ENCODE measurements around the gene PIK3R5. TPM values are rescaled to one million over a fixed set of nuclear protein-coding genes. Genes with fewer than 3 reads are reported as not detected.

The PIK3R5 gene
- total RNA-seq, 2 experiments from 2014 or later, result 153 to 159 TPM

GRCh38 chr17:8935191-8935590 lies 30.3 kb downstream of the PIK3R5 start:
- H3K4me1 Mint-ChIP-seq (ENCODE audit: low read depth), result peaks cover 82% of the 10 kb centered on the region
- peak overlapping the region; percentile 67 for H3K27ac Mint-ChIP-seq
- peak overlapping the region in 1 of 2 donors; percentile 50 for H3K27ac ChIP-seq (ENCODE audit: low read depth in 1 of 2, low read length in 2 of 2)
- DNase-seq, result peak in 5 of 14 experiments; percentile 42 to 88 (median 78)
- POLR2A ChIA-PET, result no interaction called here
- peaks cover 3% of the 10 kb centered on the region for H3K9me3 Mint-ChIP-seq
- CTCF ChIA-PET, result interaction anchor here (0.9 kb wide), 1 partner anchor 498 kb away, joined by 3 read pairs; no protein-coding TSS in a partner anchor
- H3K4me3 Mint-ChIP-seq, result no peak overlapping the region
- peaks cover 56% of the 10 kb centered on the region for H3K36me3 Mint-ChIP-seq (ENCODE audit: low read depth)
- no peaks in the 10 kb centered on the region for H3K27me3 ChIP-seq (ENCODE audit: control insufficient read depth in 1 of 2, insufficient read depth in 2 of 2, low read length in 2 of 2)
- H3K4me3 ChIP-seq (ENCODE audit: low read length), result no peak overlapping the region
- H3K27me3 Mint-ChIP-seq, result no peaks in the 10 kb centered on the region
- H3K9me3 ChIP-seq (ENCODE audit: control insufficient read depth in 1 of 2, insufficient read depth in 1 of 2, low read length in 2 of 2), result peaks cover 5 to 6% of the 10 kb centered on the region in 2 experiments
- ATAC-seq (ENCODE audit: poor library complexity), result peak; percentile 36
- H3K36me3 ChIP-seq (ENCODE audit: insufficient read depth, low read length), result peaks cover 17% of the 10 kb centered on the region
- peaks cover 34% of the 10 kb centered on the region for H3K4me1 ChIP-seq (ENCODE audit: insufficient read depth, low read length)
- TF ChIP-seq CTCF (IDR thresholded peaks at IDR 0.05), result no peak
- intact Hi-C loops (cut with DNase I, micrococcal nuclease), result no loop called here

- no peaks in the 10 kb centered on the region for H3K27me3 ChIP-seq (ENCODE audit: control insufficient read depth in 1 of 2, insufficient read depth in 2 of 2, low read length in 2 of 2)
- Mint-ChIP-seq H3K4me1 (ENCODE audit: low read depth) (peaks cover 82% of the 10 kb centered on the region), H3K36me3 (ENCODE audit: low read depth) (peaks cover 50% of the 10 kb centered on the region), H3K27ac (peak overlapping the region; percentile 67), H3K27me3 (no peaks in the 10 kb centered on the region), H3K4me3 (no peak overlapping the region), H3K9me3 (peaks cover 4% of the 10 kb centered on the region)
- ChIA-PET CTCF (no interaction called here), POLR2A (no interaction called here)
- DNase-seq (peak in 1 of 14 experiments; percentile 14), ATAC-seq (ENCODE audit: poor library complexity) (no peak)
- intact Hi-C loops (cut with DNase I, micrococcal nuclease), result loop anchor here in 1 of 2 experiments (5.0 kb wide), 1 partner anchor 33 kb away; the partner anchor contains the start of gene PIK3R5
- H3K36me3 ChIP-seq (ENCODE audit: insufficient read depth, low read length), result peaks cover 21% of the 10 kb centered on the region
- H3K9me3 ChIP-seq (ENCODE audit: control insufficient read depth in 1 of 2, insufficient read depth in 1 of 2, low read length in 2 of 2), result peaks cover 6 to 13% of the 10 kb centered on the region in 2 experiments
- peak overlapping the region in 1 of 2 donors; percentile 50 for H3K27ac ChIP-seq (ENCODE audit: low read depth in 1 of 2, low read length in 2 of 2)
- no peak overlapping the region for H3K4me3 ChIP-seq (ENCODE audit: low read length)
- TF ChIP-seq CTCF (IDR thresholded peaks at IDR 0.05), result no peak
- peaks cover 26% of the 10 kb centered on the region for H3K4me1 ChIP-seq (ENCODE audit: insufficient read depth, low read length)
Observed at GRCh38 chr17:8934346-8934745, 31.2 kb downstream of the PIK3R5 start.

GRCh38 chr17:8930649-8931048 lies 34.9 kb downstream of the PIK3R5 start:
- intact Hi-C loops (cut with DNase I, micrococcal nuclease), result loop anchor here in 1 of 2 experiments (5.0 kb wide), 1 partner anchor 37 kb away; the partner anchor contains the start of gene PIK3R5
- ChIA-PET POLR2A (no interaction called here), CTCF (no interaction called here)
- Mint-ChIP-seq H3K27me3 (no peaks in the 10 kb centered on the region), H3K9me3 (peaks cover 11% of the 10 kb centered on the region), H3K4me1 (ENCODE audit: low read depth) (peaks cover 57% of the 10 kb centered on the region), H3K36me3 (ENCODE audit: low read depth) (peaks cover 21% of the 10 kb centered on the region), H3K4me3 (no peak overlapping the region), H3K27ac (no peak overlapping the region)
- Histone ChIP-seq H3K27me3 (ENCODE audit: control insufficient read depth in 1 of 2, insufficient read depth in 2 of 2, low read length in 2 of 2) (no peaks in the 10 kb centered on the region), H3K27ac (ENCODE audit: low read depth in 1 of 2, low read length in 2 of 2) (no peak overlapping the region), H3K4me3 (ENCODE audit: low read length) (no peak overlapping the region), H3K36me3 (ENCODE audit: insufficient read depth, low read length) (peaks cover 21% of the 10 kb centered on the region), H3K9me3 (ENCODE audit: control insufficient read depth in 1 of 2, insufficient read depth in 1 of 2, low read length in 2 of 2) (peaks cover 14 to 33% of the 10 kb centered on the region in 2 experiments), H3K4me1 (ENCODE audit: insufficient read depth, low read length) (peaks cover 29% of the 10 kb centered on the region)
- no peak for TF ChIP-seq CTCF (IDR thresholded peaks at IDR 0.05)
- DNase-seq (no peak), ATAC-seq (ENCODE audit: poor library complexity) (no peak)

All from CD4-positive, alpha-beta T cell (primary cell).